ENCODE data around the gene DLG2.

- TF ChIP-seq CTCF (IDR thresholded peaks at IDR 0.05; ENCODE audit: control extremely low read depth in 1 of 3, insufficient read depth in 1 of 3, low read depth in 1 of 3, low read length in 3 of 3), result no peak
- no peak for TF ChIP-seq ASH2L (IDR thresholded peaks at IDR 0.05; ENCODE audit: low read length)
Observed at GRCh38 chr11:84501750-84502149, 1125.4 kb downstream of the DLG2 start.
